Right lobe of liver (tissue), 4 donors: ENCODE results near the gene PPP1R13L.

ENCODE experiments used
- POLR2A ChIP-seq: fragments of 450-650 bp; IDR thresholded peaks from one replicate; pipeline ENCODE4 v1.6.1; 2017; ENCODE audit warnings: antibody characterized with exemption, mild to moderate bottlenecking
- TF ChIP-seq, protein P1 (sequence below), 4 donors: fragments of 200-600 bp in 3 of 4; fragments of 450-650 bp in 1 of 4; IDR thresholded peaks; one replicate each; pipeline versions ENCODE4 v1.5.1 to v1.8.0; 2016 to 2022; ENCODE audit warnings: antibody characterized with exemption in 4 of 4, mild to moderate bottlenecking in 2 of 4
- donor health status: DM: no; HTN: no; CAD: no.
- donor health status: DM: no; HTN: no; CAD: no.
- donor health status: DM: no; HTN: yes; CAD: no.

DNA sequence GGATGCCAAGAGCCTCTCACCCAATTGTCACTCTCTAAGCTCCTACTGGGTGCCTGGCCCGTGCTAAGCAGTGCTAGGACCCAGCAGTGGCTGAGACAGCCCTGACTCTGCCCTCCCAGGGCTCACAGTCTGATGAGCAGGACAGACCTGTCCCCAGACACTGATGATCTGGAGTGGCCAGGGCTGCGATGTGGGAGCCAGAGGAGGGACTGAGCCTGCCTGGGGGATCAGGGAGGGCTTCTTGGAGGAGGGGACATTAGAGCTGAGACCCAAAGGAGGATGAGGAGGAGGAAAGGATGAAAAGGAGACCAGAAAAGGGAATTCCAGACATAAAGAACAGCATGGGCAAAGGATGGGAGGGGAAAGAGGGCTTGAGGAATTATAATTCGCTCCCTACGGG lies 12.3 kb upstream of the PPP1R13L start:
- no peak for TF ChIP-seq POLR2A
- TF ChIP-seq, protein P1, sequence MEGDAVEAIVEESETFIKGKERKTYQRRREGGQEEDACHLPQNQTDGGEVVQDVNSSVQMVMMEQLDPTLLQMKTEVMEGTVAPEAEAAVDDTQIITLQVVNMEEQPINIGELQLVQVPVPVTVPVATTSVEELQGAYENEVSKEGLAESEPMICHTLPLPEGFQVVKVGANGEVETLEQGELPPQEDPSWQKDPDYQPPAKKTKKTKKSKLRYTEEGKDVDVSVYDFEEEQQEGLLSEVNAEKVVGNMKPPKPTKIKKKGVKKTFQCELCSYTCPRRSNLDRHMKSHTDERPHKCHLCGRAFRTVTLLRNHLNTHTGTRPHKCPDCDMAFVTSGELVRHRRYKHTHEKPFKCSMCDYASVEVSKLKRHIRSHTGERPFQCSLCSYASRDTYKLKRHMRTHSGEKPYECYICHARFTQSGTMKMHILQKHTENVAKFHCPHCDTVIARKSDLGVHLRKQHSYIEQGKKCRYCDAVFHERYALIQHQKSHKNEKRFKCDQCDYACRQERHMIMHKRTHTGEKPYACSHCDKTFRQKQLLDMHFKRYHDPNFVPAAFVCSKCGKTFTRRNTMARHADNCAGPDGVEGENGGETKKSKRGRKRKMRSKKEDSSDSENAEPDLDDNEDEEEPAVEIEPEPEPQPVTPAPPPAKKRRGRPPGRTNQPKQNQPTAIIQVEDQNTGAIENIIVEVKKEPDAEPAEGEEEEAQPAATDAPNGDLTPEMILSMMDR (IDR thresholded peaks at IDR 0.05), result no peak
